Karpas-422 (cell line): ENCODE measurements around the gene RASEF. TPM values are rescaled to one million over a fixed set of nuclear protein-coding genes. Genes with fewer than 3 reads are reported as not detected.

Source experiments
- DNase-seq: peaks from one replicate; pipeline ENCODE4 v3.0.0-alpha.2; 2015
- H2AFZ ChIP-seq: fragments of 200-600 bp; sonication (generic); 2 replicates; pipeline ENCODE4 v1.6.1; 2014; ENCODE audit warnings: antibody characterized with exemption, low read length, mixed read lengths
- H3K27ac ChIP-seq: fragments of 200-600 bp; sonication (generic); 2 replicates; pipeline ENCODE4 v1.5.1; 2014; ENCODE audit warnings: mild to moderate bottlenecking, low read length, moderate library complexity
- H3K27me3 ChIP-seq: fragments of 200-600 bp; sonication (generic); 2 replicates; pipeline ENCODE4 v1.6.1; 2014; ENCODE audit warnings: low read length, mixed read lengths
- H3K36me3 ChIP-seq: fragments of 200-600 bp; sonication (generic); 2 replicates; pipeline ENCODE4 v1.6.1; 2014; ENCODE audit warnings: low read length, mixed read lengths; ENCODE audit not compliant: insufficient read depth
- H3K4me1 ChIP-seq: fragments of 200-600 bp; sonication (generic); 2 replicates; pipeline ENCODE4 v1.6.1; 2014; ENCODE audit warnings: mild to moderate bottlenecking, low read length, mixed read lengths
- H3K4me2 ChIP-seq: fragments of 200-600 bp; sonication (generic); 2 replicates; pipeline ENCODE4 v1.6.1; 2014; ENCODE audit warnings: low read length, low read depth, mild to moderate bottlenecking; ENCODE audit not compliant: poor library complexity, severe bottlenecking
- H3K4me3 ChIP-seq: fragments of 200-600 bp; sonication (generic); 2 replicates; pipeline ENCODE4 v1.5.1; 2014; ENCODE audit warnings: mild to moderate bottlenecking, antibody characterized with exemption, low read length, mixed read lengths
- H3K79me2 ChIP-seq: fragments of 200-600 bp; sonication (generic); 2 replicates; pipeline ENCODE4 v1.6.1; 2014; ENCODE audit warnings: mild to moderate bottlenecking, low read length, mixed read lengths
- H3K9ac ChIP-seq: fragments of 200-600 bp; sonication (generic); 2 replicates; pipeline ENCODE4 v1.6.0; 2014; ENCODE audit warnings: low read length
- H3K9me2 ChIP-seq: fragments of 200-600 bp; sonication (generic), shearing (Covaris generic); replicated peaks from 2 replicates; pipeline ENCODE4 v1.6.0; 2014; ENCODE audit warnings: mild to moderate bottlenecking, low read length, moderate library complexity; ENCODE audit not compliant: insufficient read depth
- H3K9me3 ChIP-seq: fragments of 300-700, 200-600 bp; sonication (generic); 2 replicates; pipeline ENCODE4 v1.6.1; 2014; ENCODE audit warnings: low read length, mixed read lengths
- H4K20me1 ChIP-seq: fragments of 200-600 bp; sonication (generic); 2 replicates; pipeline ENCODE4 v1.6.1; 2014; ENCODE audit warnings: mild to moderate bottlenecking, antibody characterized with exemption, low read length, low read depth; ENCODE audit not compliant: insufficient read depth
- total RNA-seq: library from RNA; depleted of rRNA; stranded (reverse); fragments of >200 nt; shearing (Covaris generic); gene quantifications from 2 replicates; pipeline ENCODE4 v1.2.3, GENCODE V29; 2014; ENCODE audit warnings: low replicate concordance

The RASEF gene
- total RNA-seq, 1 experiment from 2014 or later, result 0.15 TPM

- Histone ChIP-seq H3K4me2 (no peak overlapping the region), H3K27ac (no peak overlapping the region), H3K9me2 (no peaks in the 10 kb centered on the region), H3K4me1 (no peaks in the 10 kb centered on the region), H3K36me3 (no peaks in the 10 kb centered on the region), H4K20me1 (no peaks in the 10 kb centered on the region), H3K27me3 (no peaks in the 10 kb centered on the region), H3K9me3 (no peaks in the 10 kb centered on the region), H3K9ac (no peak overlapping the region), H3K4me3 (no peak overlapping the region), H3K79me2 (no peaks in the 10 kb centered on the region), H2AFZ (no peak overlapping the region)
- DNase-seq, result no peak
Measured at GRCh38 chr9:82970359-82970758, 92.6 kb downstream of the RASEF start.

- Histone ChIP-seq H2AFZ (no peak overlapping the region), H3K4me1 (no peaks in the 10 kb centered on the region), H3K9me2 (no peaks in the 10 kb centered on the region), H3K79me2 (no peaks in the 10 kb centered on the region), H3K9me3 (no peaks in the 10 kb centered on the region), H3K4me2 (no peak overlapping the region), H3K9ac (no peak overlapping the region), H3K27ac (no peak overlapping the region), H4K20me1 (no peaks in the 10 kb centered on the region), H3K27me3 (no peaks in the 10 kb centered on the region), H3K36me3 (no peaks in the 10 kb centered on the region), H3K4me3 (no peak overlapping the region)
- DNase-seq, result no peak
Measured at GRCh38 chr9:82969291-82969690, 93.7 kb downstream of the RASEF start.

GRCh38 chr9:82968816-82969215 is 94.1 kb downstream of the RASEF start:
- Histone ChIP-seq H3K27ac (no peak overlapping the region), H3K36me3 (no peaks in the 10 kb centered on the region), H3K9me2 (no peaks in the 10 kb centered on the region), H3K4me3 (no peak overlapping the region), H3K9me3 (no peaks in the 10 kb centered on the region), H4K20me1 (no peaks in the 10 kb centered on the region), H3K4me1 (no peaks in the 10 kb centered on the region), H2AFZ (no peak overlapping the region), H3K27me3 (no peaks in the 10 kb centered on the region), H3K79me2 (no peaks in the 10 kb centered on the region), H3K9ac (no peak overlapping the region), H3K4me2 (no peak overlapping the region)
- DNase-seq, result no peak

- H3K79me2 ChIP-seq, result no peaks in the 10 kb centered on the region
- H3K36me3 ChIP-seq, result no peaks in the 10 kb centered on the region
- no peak overlapping the region for H3K9ac ChIP-seq
- H3K9me3 ChIP-seq, result no peaks in the 10 kb centered on the region
- DNase-seq, result no peak
- H2AFZ ChIP-seq, result no peak overlapping the region
- no peak overlapping the region for H3K4me2 ChIP-seq
- no peak overlapping the region for H3K4me3 ChIP-seq
- no peaks in the 10 kb centered on the region for H3K4me1 ChIP-seq
- no peaks in the 10 kb centered on the region for H3K27me3 ChIP-seq
- H3K27ac ChIP-seq, result no peak overlapping the region
- H3K9me2 ChIP-seq, result no peaks in the 10 kb centered on the region
- no peaks in the 10 kb centered on the region for H4K20me1 ChIP-seq
Measured at GRCh38 chr9:82968388-82968787, 94.6 kb downstream of the RASEF start.

GRCh38 chr9:82961504-82962125 is 101.3 kb downstream of the RASEF start:
- Histone ChIP-seq H3K4me1 (no peaks in the 10 kb centered on the region), H4K20me1 (no peaks in the 10 kb centered on the region), H3K27me3 (no peaks in the 10 kb centered on the region), H3K79me2 (no peaks in the 10 kb centered on the region), H3K9me2 (no peaks in the 10 kb centered on the region), H3K9me3 (no peaks in the 10 kb centered on the region), H2AFZ (no peak overlapping the region), H3K36me3 (no peaks in the 10 kb centered on the region), H3K4me3 (no peak overlapping the region), H3K4me2 (no peak overlapping the region), H3K9ac (no peak overlapping the region), H3K27ac (no peak overlapping the region)
- peak; percentile 93 for DNase-seq

GRCh38 chr9:82957529-82958379 is 105.2 kb downstream of the RASEF start:
- Histone ChIP-seq H3K27ac (no peak overlapping the region), H3K79me2 (no peaks in the 10 kb centered on the region), H3K9me3 (no peaks in the 10 kb centered on the region), H3K4me1 (no peaks in the 10 kb centered on the region), H3K27me3 (no peaks in the 10 kb centered on the region), H3K9ac (no peak overlapping the region), H3K9me2 (no peaks in the 10 kb centered on the region), H2AFZ (no peak overlapping the region), H3K4me2 (no peak overlapping the region), H3K36me3 (no peaks in the 10 kb centered on the region), H4K20me1 (no peaks in the 10 kb centered on the region), H3K4me3 (no peak overlapping the region)
- DNase-seq, result no peak

- Histone ChIP-seq H3K79me2 (no peaks in the 10 kb centered on the region), H3K4me1 (no peaks in the 10 kb centered on the region), H3K9ac (no peak overlapping the region), H3K9me2 (no peaks in the 10 kb centered on the region), H3K4me2 (no peak overlapping the region), H3K9me3 (no peaks in the 10 kb centered on the region), H3K4me3 (no peak overlapping the region), H3K27me3 (no peaks in the 10 kb centered on the region), H2AFZ (no peak overlapping the region), H3K27ac (no peak overlapping the region), H3K36me3 (no peaks in the 10 kb centered on the region), H4K20me1 (no peaks in the 10 kb centered on the region)
- DNase-seq, result no peak
Measured at GRCh38 chr9:82949203-82949602, 113.7 kb downstream of the RASEF start.

- no peak overlapping the region for H3K27ac ChIP-seq
- DNase-seq, result no peak
- H3K27me3 ChIP-seq, result no peaks in the 10 kb centered on the region
- H3K9me3 ChIP-seq, result no peaks in the 10 kb centered on the region
- no peaks in the 10 kb centered on the region for H4K20me1 ChIP-seq
- H3K9me2 ChIP-seq, result no peaks in the 10 kb centered on the region
- H2AFZ ChIP-seq, result no peak overlapping the region
- H3K79me2 ChIP-seq, result no peaks in the 10 kb centered on the region
- no peaks in the 10 kb centered on the region for H3K36me3 ChIP-seq
- H3K4me3 ChIP-seq, result no peak overlapping the region
- no peak overlapping the region for H3K9ac ChIP-seq
- H3K4me2 ChIP-seq, result no peak overlapping the region
- no peaks in the 10 kb centered on the region for H3K4me1 ChIP-seq
Measured at GRCh38 chr9:82940376-82940775, 122.6 kb downstream of the RASEF start.
